Esophagus squamous epithelium (tissue), 5 donors: ENCODE measurements around the gene STPG1. TPM values are rescaled to one million over a fixed set of nuclear protein-coding genes. Genes with fewer than 3 reads are reported as not detected.

Source experiments
- DNase-seq: peaks from one replicate; lab custom pipeline; 2025; lab: John Stamatoyannopoulos, UW
- H3K27ac ChIP-seq, 4 donors: fragments of 200-600 bp; sonication (generic); one replicate each; pipeline ENCODE4 v1.5.1; 2016 to 2019; ENCODE audit warnings: mild to moderate bottlenecking in 1 of 4
- H3K27me3 ChIP-seq, 4 donors: fragments of 200-600 bp; sonication (generic); 1 replicate in 3 of 4; 2 replicates in 1 of 4; pipeline versions ENCODE4 v1.5.1 to v1.6.0; 2017 to 2021; ENCODE audit warnings: antibody characterized with exemption in 1 of 4
- H3K36me3 ChIP-seq, 3 donors: fragments of 200-600 bp; sonication (generic); one replicate each; pipeline ENCODE4 v1.5.1; 2016 to 2019
- H3K4me1 ChIP-seq, 3 donors: fragments of 200-600 bp; sonication (generic); one replicate each; pipeline ENCODE4 v1.5.1; 2017 to 2019
- H3K4me3 ChIP-seq, 4 donors: fragments of 200-600 bp; sonication (generic); 1 replicate in 3 of 4; 2 replicates in 1 of 4; pipeline ENCODE4 v1.5.1; 2016 to 2019; ENCODE audit warnings: mild to moderate bottlenecking in 2 of 4, moderate library complexity in 1 of 4
- H3K9me3 ChIP-seq, 3 donors: fragments of 200-600 bp; sonication (generic); one replicate each; pipeline ENCODE4 v1.5.1; 2016 to 2019
- POLR2A ChIP-seq, 4 donors: fragments of 450-650 bp; IDR thresholded peaks; one replicate each; pipeline ENCODE4 v1.6.1; 2017; ENCODE audit warnings: antibody characterized with exemption in 4 of 4, mild to moderate bottlenecking in 4 of 4, moderate library complexity in 3 of 4
- WGBS, 2 donors: methylation state at CpG; one replicate each; pipeline ENCODE4 v1.1.5; 2018; 5-methylcytosine and 5-hydroxymethylcytosine counted together
- intact Hi-C: fragments of 100-400 bp; cut with DNase I; formaldehyde crosslinking; loops from one replicate; pipeline ENCODE4 v1.15.0; 2022
- total RNA-seq, 4 donors: library from RNA; depleted of rRNA; stranded (reverse); fragments of >200 nt; gene quantifications; one replicate each; pipeline ENCODE4 v1.1.0, GENCODE V29; 2016
- TF ChIP-seq, protein P1 (sequence below), 6 experiments: fragments of 450-650 bp in 4 of 6; fragments of 200-600 bp in 2 of 6; sonication (generic) in 2 of 6; IDR thresholded peaks; one replicate each; pipeline ENCODE4 v1.5.1; 2016 to 2019; ENCODE audit warnings: antibody characterized with exemption in 6 of 6, mild to moderate bottlenecking in 4 of 6, moderate library complexity in 4 of 6
- donor health status: DM: yes; HTN: yes; CAD: no.

The STPG1 gene
- total RNA-seq, 4 donors from 2014 or later, result 2.6 to 6.9 (median 5.6) TPM

DNA sequence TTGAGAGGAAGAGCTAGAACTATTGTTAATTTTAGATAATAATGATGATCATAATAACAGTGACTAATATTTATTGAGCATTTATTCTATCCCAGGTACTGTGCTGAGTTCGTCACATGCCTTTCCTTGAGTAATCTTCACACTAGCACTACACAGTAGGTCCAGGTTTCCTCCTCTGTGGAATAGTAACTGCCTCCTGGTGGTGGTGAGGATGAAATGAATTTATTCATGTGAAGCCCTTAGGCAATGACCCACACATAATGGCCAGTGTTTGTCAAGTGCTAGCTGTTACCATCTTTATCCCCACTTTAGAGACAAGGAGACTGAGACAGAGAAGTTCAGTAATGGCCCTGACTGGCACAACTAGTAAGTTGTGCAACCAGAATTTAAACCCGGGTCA lies 7.9 kb upstream of the STPG1 start:
- H3K27ac ChIP-seq, result no peak overlapping the region
- no peak overlapping the region for H3K4me3 ChIP-seq
- H3K4me1 ChIP-seq, result peaks cover 24 to 38% (median 26%) of the 10 kb centered on the region in 3 donors
- intact Hi-C loops, result no loop called here
- no peak for TF ChIP-seq POLR2A (IDR thresholded peaks at IDR 0.05)
- TF ChIP-seq, protein P1, sequence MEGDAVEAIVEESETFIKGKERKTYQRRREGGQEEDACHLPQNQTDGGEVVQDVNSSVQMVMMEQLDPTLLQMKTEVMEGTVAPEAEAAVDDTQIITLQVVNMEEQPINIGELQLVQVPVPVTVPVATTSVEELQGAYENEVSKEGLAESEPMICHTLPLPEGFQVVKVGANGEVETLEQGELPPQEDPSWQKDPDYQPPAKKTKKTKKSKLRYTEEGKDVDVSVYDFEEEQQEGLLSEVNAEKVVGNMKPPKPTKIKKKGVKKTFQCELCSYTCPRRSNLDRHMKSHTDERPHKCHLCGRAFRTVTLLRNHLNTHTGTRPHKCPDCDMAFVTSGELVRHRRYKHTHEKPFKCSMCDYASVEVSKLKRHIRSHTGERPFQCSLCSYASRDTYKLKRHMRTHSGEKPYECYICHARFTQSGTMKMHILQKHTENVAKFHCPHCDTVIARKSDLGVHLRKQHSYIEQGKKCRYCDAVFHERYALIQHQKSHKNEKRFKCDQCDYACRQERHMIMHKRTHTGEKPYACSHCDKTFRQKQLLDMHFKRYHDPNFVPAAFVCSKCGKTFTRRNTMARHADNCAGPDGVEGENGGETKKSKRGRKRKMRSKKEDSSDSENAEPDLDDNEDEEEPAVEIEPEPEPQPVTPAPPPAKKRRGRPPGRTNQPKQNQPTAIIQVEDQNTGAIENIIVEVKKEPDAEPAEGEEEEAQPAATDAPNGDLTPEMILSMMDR (IDR thresholded peaks at IDR 0.05), result peak in 1 of 6 experiments; percentile 37
- no peaks in the 10 kb centered on the region for H3K27me3 ChIP-seq
- no peaks in the 10 kb centered on the region for H3K9me3 ChIP-seq
- H3K36me3 ChIP-seq, result peaks cover 12 to 71% (median 12%) of the 10 kb centered on the region in 3 donors
- DNase-seq, result no peak
- 80 to 85% methylated on average over 2 of the region's 2 CpGs for WGBS, 2 donors

DNA sequence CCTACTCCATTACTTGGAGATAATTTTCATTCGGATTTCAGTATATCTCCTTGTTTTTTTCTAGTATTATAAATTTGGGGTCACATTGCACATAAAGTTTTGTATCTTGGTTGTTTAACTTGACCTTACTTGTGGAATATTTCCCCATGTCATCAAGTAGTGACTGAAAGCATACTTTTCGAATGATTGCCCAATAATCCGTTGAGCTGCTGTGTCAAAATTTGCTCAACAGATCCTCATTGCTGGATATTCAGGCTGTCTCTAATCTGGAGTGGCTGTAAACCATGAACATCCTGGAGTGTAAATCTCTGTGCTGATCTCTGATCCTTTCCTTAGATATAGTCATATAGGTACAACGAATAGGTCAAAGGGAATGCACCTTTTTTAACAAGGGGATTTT lies 7.0 kb upstream of the STPG1 start:
- no peak for DNase-seq
- no peak overlapping the region for H3K4me3 ChIP-seq
- TF ChIP-seq, protein P1 (IDR thresholded peaks at IDR 0.05), result no peak
- TF ChIP-seq POLR2A (IDR thresholded peaks at IDR 0.05), result no peak
- 61 to 79% methylated on average over 4 of the region's 4 CpGs for WGBS, 2 donors
- no peaks in the 10 kb centered on the region for H3K9me3 ChIP-seq
- no peak overlapping the region for H3K27ac ChIP-seq
- H3K27me3 ChIP-seq, result no peaks in the 10 kb centered on the region
- peaks cover 25 to 44% (median 27%) of the 10 kb centered on the region in 3 donors for H3K4me1 ChIP-seq
- peaks cover 12 to 62% (median 12%) of the 10 kb centered on the region in 3 donors for H3K36me3 ChIP-seq
- intact Hi-C loops, result no loop called here

DNA sequence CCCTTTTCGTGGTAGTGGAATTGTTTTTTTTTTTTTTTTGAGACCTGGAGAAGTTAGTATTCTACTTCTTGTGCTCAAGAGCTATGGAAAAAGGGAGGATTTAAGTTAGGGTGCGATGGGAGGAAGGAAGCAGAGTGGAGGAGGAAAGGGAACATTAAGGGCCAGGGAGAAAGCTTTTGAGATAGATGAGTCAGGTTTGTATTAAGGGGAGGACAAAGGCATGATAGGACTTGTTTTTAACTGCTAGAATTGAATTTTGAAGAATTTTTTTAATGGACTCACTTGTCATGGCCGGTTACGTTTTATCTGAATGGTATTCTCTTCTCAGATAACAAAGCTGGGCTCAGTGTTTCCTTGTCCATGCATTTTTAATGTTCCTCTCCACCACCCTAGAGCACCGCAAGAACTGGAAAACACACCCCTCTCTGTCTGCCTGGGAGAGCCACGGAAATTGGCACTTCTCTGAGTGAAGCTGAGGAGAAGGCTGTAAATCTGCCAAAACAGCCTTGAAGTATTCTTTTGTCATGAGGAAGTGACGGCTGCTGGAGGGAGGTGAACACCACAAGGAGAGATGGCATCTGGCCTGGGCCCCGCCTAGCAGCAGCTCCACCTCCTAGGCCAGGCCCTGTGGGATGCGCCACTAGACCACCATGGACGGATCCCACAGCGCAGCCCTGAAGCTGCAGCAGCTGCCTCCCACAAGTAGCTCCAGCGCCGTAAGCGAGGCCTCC lies 5.5 kb upstream of the STPG1 start:
- 23 to 56% methylated on average over 4 to 11 of the region's 14 CpGs for WGBS, 2 donors
- H3K27me3 ChIP-seq, result no peaks in the 10 kb centered on the region
- DNase-seq, result no peak
- intact Hi-C loops, result no loop called here
- H3K27ac ChIP-seq, result peak overlapping the region; percentile 80 to 86 (median 82)
- H3K9me3 ChIP-seq, result no peaks in the 10 kb centered on the region
- H3K4me1 ChIP-seq, result peaks cover 27 to 57% (median 29%) of the 10 kb centered on the region in 3 donors
- peaks cover 12 to 47% (median 12%) of the 10 kb centered on the region in 3 donors for H3K36me3 ChIP-seq
- H3K4me3 ChIP-seq, result peak overlapping the region in 2 of 4 donors; percentile 2 to 5
- peak in 1 of 4 donors; percentile 7 for TF ChIP-seq POLR2A (IDR thresholded peaks at IDR 0.05)
- TF ChIP-seq, protein P1 (IDR thresholded peaks at IDR 0.05), result peak in 2 of 6 experiments; percentile 7 to 13

DNA sequence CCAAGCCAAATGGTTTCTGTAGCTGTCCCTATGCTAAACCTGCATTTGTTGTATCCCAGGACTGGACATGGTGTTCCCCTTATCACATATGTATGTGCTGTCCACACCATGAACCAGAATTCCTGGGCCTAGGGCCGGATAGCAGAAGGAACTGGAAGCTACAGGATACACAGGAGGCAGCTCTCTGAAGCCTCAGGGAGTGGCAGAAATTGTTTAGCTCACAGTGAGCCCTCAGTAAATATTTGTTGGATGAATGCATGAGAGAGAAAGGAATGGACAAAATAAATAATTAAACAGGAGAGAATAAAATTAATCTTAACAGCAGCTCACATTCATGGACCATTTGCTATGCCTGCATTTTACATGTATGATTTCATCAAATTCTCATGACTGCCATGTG lies 4.1 kb upstream of the STPG1 start:
- Histone ChIP-seq H3K4me1 (peaks cover 32 to 68% (median 33%) of the 10 kb centered on the region in 3 donors), H3K27ac (peak overlapping the region; percentile 80 to 86 (median 82)), H3K27me3 (no peaks in the 10 kb centered on the region), H3K4me3 (peak overlapping the region in 2 of 4 donors; percentile 57 to 72), H3K36me3 (peaks cover 9 to 33% (median 12%) of the 10 kb centered on the region in 3 donors), H3K9me3 (no peaks in the 10 kb centered on the region)
- intact Hi-C loops, result no loop called here
- 70% methylated on average over 1 of the region's 1 CpG; no CpG with 5 or more reads in 1 of the 2 donors for WGBS, 2 donors
- no peak for DNase-seq
- no peak for TF ChIP-seq POLR2A (IDR thresholded peaks at IDR 0.05)
- TF ChIP-seq, protein P1 (IDR thresholded peaks at IDR 0.05), result no peak
